ENCODE results near the gene FGF18. TPM values are rescaled to one million over a fixed set of nuclear protein-coding genes. Genes with fewer than 3 reads are reported as not detected.

FGF18 gene
- total and polyA plus RNA-seq, 10 of the 15 experiments (the other 5 are each of a cell fraction or from before 2014, with no cell fraction given) = 0.03 to 0.10 (median 0.06) TPM; not detected in 5

GRCh38 chr5:171451421-171451820 lies 32.0 kb downstream of the FGF18 start:
- no peak overlapping the region for H3K27ac ChIP-seq (ENCODE audit: control insufficient read depth, insufficient read depth)
- no peaks in the 10 kb centered on the region for H3K36me3 ChIP-seq (ENCODE audit: control insufficient read depth in 2 of 2, insufficient read depth in 2 of 2, low read length in 1 of 2)
- TF ChIP-seq E4F1 (IDR thresholded peaks at IDR 0.05; ENCODE audit: borderline replicate concordance, partially characterized antibody) (no peak), CUX1 (IDR thresholded peaks at IDR 0.05; ENCODE audit: insufficient replicate concordance, low read depth, low read length) (no peak), ZBED1 (IDR thresholded peaks at IDR 0.05; ENCODE audit: borderline replicate concordance) (no peak), BRCA1 (IDR thresholded peaks at IDR 0.05; ENCODE audit: low read depth, low read length) (no peak), LARP7 (IDR thresholded peaks at IDR 0.05) (no peak), MEF2A (IDR thresholded peaks at IDR 0.05; ENCODE audit: insufficient read depth, low read depth, low read length) (no peak), TCF3 (IDR thresholded peaks at IDR 0.05; ENCODE audit: borderline replicate concordance, insufficient read depth, low read depth, low read length) (no peak), NFIC (IDR thresholded peaks at IDR 0.05; ENCODE audit: low read depth, low read length) (no peak), ESRRA (IDR thresholded peaks at IDR 0.05; ENCODE audit: low read length) (no peak)
- no peak overlapping the region for H3K4me3 ChIP-seq
- no TSS peak for BruUV-seq (replicated peaks)
- no peak overlapping the region for H3K9ac ChIP-seq (ENCODE audit: control insufficient read depth, insufficient read depth, low read length)
- ChIA-PET SMC1A (ENCODE audit: uncharacterized antibody, unreplicated experiment) (no interaction called here), POLR2A (no interaction called here), RAD21 (ENCODE audit: unreplicated experiment) (no interaction called here), CTCF (no interaction called here)
- in situ Hi-C loops (cut with MboI) = no loop called here
- no peaks in the 10 kb centered on the region for H3K9me3 ChIP-seq (replicated peaks; ENCODE audit: control insufficient read depth, insufficient read depth, low read length)
- H3K4me2 ChIP-seq (ENCODE audit: control insufficient read depth, insufficient read depth) = no peak overlapping the region
- intact Hi-C loops (cut with micrococcal nuclease; ENCODE audit: unreplicated experiment) = no loop called here
- no peaks in the 10 kb centered on the region for H4K20me1 ChIP-seq (ENCODE audit: control insufficient read depth, insufficient read depth)
- 53% methylated on average over 17 of the region's 17 CpGs for WGBS (ENCODE audit: insufficient coverage, insufficient replicate concordance, low lambda C conversion rate, missing lambda C conversion rate)
- H2AFZ ChIP-seq (ENCODE audit: control insufficient read depth, low read depth, low read length) = no peak overlapping the region
- no peaks in the 10 kb centered on the region for H3K79me2 ChIP-seq (ENCODE audit: control insufficient read depth, insufficient read depth, low read length)
- H3K4me1 ChIP-seq (ENCODE audit: control insufficient read depth, insufficient read depth, low read length) = no peaks in the 10 kb centered on the region
- no peak for FAIRE-seq
- no peak for DNase-seq (ENCODE audit: low read depth, low spot score)
- H3K27me3 ChIP-seq (replicated peaks in 1 of 2; ENCODE audit: control insufficient read depth in 2 of 2, insufficient read depth in 2 of 2, low read length in 1 of 2) = no peaks in the 10 kb centered on the region; a peak in 3 of 4 replicates
- ATAC-seq = no peak
